Measurements from ENCODE around the gene STK10. TPM values are rescaled to one million over a fixed set of nuclear protein-coding genes. Genes with fewer than 3 reads are reported as not detected.
A peak's percentile ranks its signal among the peaks of the same experiment; 100 is the strongest.

The STK10 gene
- total and polyA plus RNA-seq, 2 experiments from 2014 or later, result 7.5 to 17.8 TPM

- Mint-ChIP-seq H3K4me1 (no peaks in the 10 kb centered on the region), H3K9me3 (no peaks in the 10 kb centered on the region; the same call in 2 of the 3 replicates), H3K4me3 (no peak overlapping the region), H3K36me3 (ENCODE audit: low read depth) (no peaks in the 10 kb centered on the region), H3K27ac (no peak overlapping the region), H3K27me3 (ENCODE audit: insufficient read depth, low read depth, poor library complexity) (peaks cover 12% of the 10 kb centered on the region)
- H3F3A ChIP-seq (replicated peaks; ENCODE audit: low read depth), result no peaks in the 10 kb centered on the region
- TF ChIP-seq, protein P1, sequence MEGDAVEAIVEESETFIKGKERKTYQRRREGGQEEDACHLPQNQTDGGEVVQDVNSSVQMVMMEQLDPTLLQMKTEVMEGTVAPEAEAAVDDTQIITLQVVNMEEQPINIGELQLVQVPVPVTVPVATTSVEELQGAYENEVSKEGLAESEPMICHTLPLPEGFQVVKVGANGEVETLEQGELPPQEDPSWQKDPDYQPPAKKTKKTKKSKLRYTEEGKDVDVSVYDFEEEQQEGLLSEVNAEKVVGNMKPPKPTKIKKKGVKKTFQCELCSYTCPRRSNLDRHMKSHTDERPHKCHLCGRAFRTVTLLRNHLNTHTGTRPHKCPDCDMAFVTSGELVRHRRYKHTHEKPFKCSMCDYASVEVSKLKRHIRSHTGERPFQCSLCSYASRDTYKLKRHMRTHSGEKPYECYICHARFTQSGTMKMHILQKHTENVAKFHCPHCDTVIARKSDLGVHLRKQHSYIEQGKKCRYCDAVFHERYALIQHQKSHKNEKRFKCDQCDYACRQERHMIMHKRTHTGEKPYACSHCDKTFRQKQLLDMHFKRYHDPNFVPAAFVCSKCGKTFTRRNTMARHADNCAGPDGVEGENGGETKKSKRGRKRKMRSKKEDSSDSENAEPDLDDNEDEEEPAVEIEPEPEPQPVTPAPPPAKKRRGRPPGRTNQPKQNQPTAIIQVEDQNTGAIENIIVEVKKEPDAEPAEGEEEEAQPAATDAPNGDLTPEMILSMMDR (conservative IDR thresholded peaks at IDR 0.05; ENCODE audit: low read depth in 2 of 2), result peak in 1 of 2 experiments; percentile 45; a peak in 3 of 4 replicates
- TF ChIP-seq ZNF114 (CRISPR knock-in tag; IDR thresholded peaks at IDR 0.05), result no peak
- peak; percentile 90 for ATAC-seq
- H3K27me3 ChIP-seq (ENCODE audit: insufficient read depth), result no peaks in the 10 kb centered on the region
- H4K20me1 ChIP-seq (replicated peaks; ENCODE audit: insufficient read depth), result no peaks in the 10 kb centered on the region
- no peak overlapping the region for H3K4me2 ChIP-seq
- H3K36me3 ChIP-seq (ENCODE audit: insufficient read depth), result no peaks in the 10 kb centered on the region
- 0 out of 2 replicates have a peak overlapping the region, but pooled peaks have one; percentile 32 for H3K27ac ChIP-seq (ENCODE audit: low read depth)
- no peak overlapping the region for H2AFZ ChIP-seq
- no peaks in the 10 kb centered on the region for H3K4me1 ChIP-seq (ENCODE audit: insufficient read depth)
- no peaks in the 10 kb centered on the region for H3K9me2 ChIP-seq (ENCODE audit: insufficient read depth)
- peak; percentile 51 for DNase-seq (ENCODE audit: low spot score)
- no peaks in the 10 kb centered on the region for H3K79me2 ChIP-seq (replicated peaks; ENCODE audit: insufficient read depth)
- H3K4me3 ChIP-seq, result no peak overlapping the region
Measured at GRCh38 chr5:172123269-172123692, 64.7 kb downstream of the STK10 start.

GRCh38 chr5:172119921-172120688 lies 67.9 kb downstream of the STK10 start:
- Histone ChIP-seq H3K4me2 (no peak overlapping the region), H3K79me2 (replicated peaks; ENCODE audit: insufficient read depth) (no peaks in the 10 kb centered on the region), H2AFZ (no peak overlapping the region), H4K20me1 (replicated peaks; ENCODE audit: insufficient read depth) (no peaks in the 10 kb centered on the region; the same call in 1 of the 2 replicates), H3K9me2 (ENCODE audit: insufficient read depth) (no peaks in the 10 kb centered on the region), H3K36me3 (ENCODE audit: insufficient read depth) (no peaks in the 10 kb centered on the region), H3K4me3 (no peak overlapping the region), H3F3A (replicated peaks; ENCODE audit: low read depth) (no peaks in the 10 kb centered on the region), H3K27ac (ENCODE audit: low read depth) (peak overlapping the region; percentile 63; the same call in 1 of the 2 replicates), H3K27me3 (ENCODE audit: insufficient read depth) (no peaks in the 10 kb centered on the region), H3K4me1 (ENCODE audit: insufficient read depth) (no peaks in the 10 kb centered on the region)
- peak; percentile 24; the same call in 2 of the 3 replicates for ATAC-seq
- H3K4me3 Mint-ChIP-seq, result no peak overlapping the region
- H3K4me1 Mint-ChIP-seq, result no peaks in the 10 kb centered on the region
- no peak for DNase-seq (ENCODE audit: low spot score)
- no peaks in the 10 kb centered on the region; the same call in 2 of the 3 replicates for H3K9me3 Mint-ChIP-seq
- no peak overlapping the region for H3K27ac Mint-ChIP-seq
- H3K36me3 Mint-ChIP-seq (ENCODE audit: low read depth), result peaks cover 11% of the 10 kb centered on the region
- peaks cover 10% of the 10 kb centered on the region for H3K27me3 Mint-ChIP-seq (ENCODE audit: insufficient read depth, low read depth, poor library complexity)
- TF ChIP-seq CREB1 (CRISPR knock-in tag; IDR thresholded peaks at IDR 0.05; ENCODE audit: low read depth) (no peak), POLR2AphosphoS5 (IDR thresholded peaks at IDR 0.05; ENCODE audit: low read depth) (no peak), STAT1 (IDR thresholded peaks at IDR 0.05; ENCODE audit: unreplicated experiment) (no peak), EZH2phosphoT487 (IDR thresholded peaks at IDR 0.05; ENCODE audit: unreplicated experiment) (no peak), JUNB (IDR thresholded peaks at IDR 0.05; ENCODE audit: unreplicated experiment) (no peak), ZNF331 (CRISPR knock-in tag; IDR thresholded peaks at IDR 0.05; ENCODE audit: low read depth) (no peak), NANOG (IDR thresholded peaks at IDR 0.05; ENCODE audit: borderline replicate concordance) (no peak), ZNF462 (CRISPR knock-in tag; IDR thresholded peaks at IDR 0.05) (no peak)
- TF ChIP-seq, protein P1 (conservative IDR thresholded peaks at IDR 0.05; ENCODE audit: low read depth in 2 of 2), result no peak
